HepG2 (cell line): ENCODE data around the gene ITSN2. TPM values are rescaled to one million over a fixed set of nuclear protein-coding genes. Genes with fewer than 3 reads are reported as not detected.

Experiments
- FOXA3 ChIP-seq: IDR thresholded peaks from 2 replicates; pipeline ENCODE4 v1.6.1; 2016; ENCODE audit warnings: missing genetic modification reagents, missing compliant biosample characterization
- HMG20B ChIP-seq: conservative IDR thresholded peaks from 2 replicates; pipeline ENCODE4 v1.6.1; 2016; ENCODE audit warnings: missing genetic modification reagents, missing compliant biosample characterization
- HOXA3 ChIP-seq: sonication (generic); formaldehyde crosslinking; IDR thresholded peaks from 2 replicates; pipeline ENCODE4 v1.5.0; 2020; ENCODE audit warnings: missing genetic modification reagents
- NPAS2 ChIP-seq: sonication (generic); formaldehyde crosslinking; IDR thresholded peaks from 2 replicates; pipeline ENCODE4 v1.8.0; 2022; ENCODE audit warnings: mild to moderate bottlenecking, missing genetic modification reagents, borderline replicate concordance
- RAD51 ChIP-seq: fragments of 450-650 bp; IDR thresholded peaks from 2 replicates; pipeline ENCODE4 v1.6.1; 2016; ENCODE audit warnings: borderline replicate concordance
- SSRP1 ChIP-seq: IDR thresholded peaks from 2 replicates; pipeline ENCODE4 v1.6.1; 2016; ENCODE audit warnings: control low read depth
- ZC3H13 ChIP-seq: sonication (generic); formaldehyde crosslinking; IDR thresholded peaks from 2 replicates; pipeline ENCODE4 v1.8.1; 2023; ENCODE audit warnings: mild to moderate bottlenecking, missing genetic modification reagents, moderate library complexity
- ZNF282 ChIP-seq: fragments of 450-650 bp; IDR thresholded peaks from 2 replicates; pipeline ENCODE4 v1.6.1; 2018; ENCODE audit not compliant: partially characterized antibody
- ZNF30 ChIP-seq: sonication (generic); formaldehyde crosslinking; IDR thresholded peaks from 2 replicates; pipeline ENCODE4 v1.5.0; 2020; ENCODE audit warnings: mild to moderate bottlenecking, missing genetic modification reagents
- ZNF720 ChIP-seq: sonication (generic); formaldehyde crosslinking; IDR thresholded peaks from 2 replicates; pipeline ENCODE4 v1.4.0; 2020; ENCODE audit warnings: missing genetic modification reagents
- ZNF878 ChIP-seq: sonication (generic); formaldehyde crosslinking; IDR thresholded peaks from 2 replicates; pipeline ENCODE4 v1.8.1; 2023; ENCODE audit warnings: mild to moderate bottlenecking, missing genetic modification reagents, moderate library complexity
- polyA plus RNA-seq, 8 experiments: library from polyadenylated mRNA; depleted of rRNA in 3 of 8; stranded (reverse) in 7 of 8; unstranded in 1 of 8; fragments of >200 nt; fragmentation: Illumina TruSeq in 4 of 8; extraction: Trizol in 4 of 8; gene quantifications; 2 replicates each; pipeline versions ENCODE4 v1.2.1 to v1.2.3, GENCODE V29; 2011 to 2016; ENCODE audit warnings: low read depth in 4 of 8, missing spikeins in 1 of 8, mixed read lengths in 1 of 8; ENCODE audit not compliant: insufficient read depth in 1 of 8
- total RNA-seq, 5 experiments: library from RNA; depleted of rRNA; stranded (reverse); fragments of >200 nt; fragmentation: Illumina TruSeq; extraction: Trizol; gene quantifications; 2 replicates each; pipeline ENCODE4 v1.2.3, GENCODE V29; 2016; ENCODE audit warnings: low read depth in 1 of 5
- TF ChIP-seq, protein P1 (sequence below): sonication (generic); formaldehyde crosslinking; IDR thresholded peaks from 2 replicates; pipeline ENCODE4 v1.4.0; 2020; ENCODE audit warnings: missing genetic modification reagents, borderline replicate concordance
- TF ChIP-seq, protein P2 (sequence below): sonication (generic); formaldehyde crosslinking; IDR thresholded peaks from 2 replicates; pipeline ENCODE4 v1.4.0; 2020; ENCODE audit warnings: missing genetic modification reagents
- TF ChIP-seq, protein P3 (sequence below): sonication (generic); formaldehyde crosslinking; IDR thresholded peaks from 2 replicates; pipeline ENCODE4 v1.5.0; 2020; ENCODE audit warnings: missing genetic modification reagents
- TF ChIP-seq, protein P4 (sequence below): sonication (generic); formaldehyde crosslinking; IDR thresholded peaks from 2 replicates; pipeline ENCODE4 v1.5.1; 2020; ENCODE audit warnings: mild to moderate bottlenecking, missing genetic modification reagents

The ITSN2 gene
- total and polyA plus RNA-seq, 2 of the 13 experiments (the other 11 are each of a cell fraction or from before 2014, with no cell fraction given), result 26.0 to 26.6 TPM

DNA sequence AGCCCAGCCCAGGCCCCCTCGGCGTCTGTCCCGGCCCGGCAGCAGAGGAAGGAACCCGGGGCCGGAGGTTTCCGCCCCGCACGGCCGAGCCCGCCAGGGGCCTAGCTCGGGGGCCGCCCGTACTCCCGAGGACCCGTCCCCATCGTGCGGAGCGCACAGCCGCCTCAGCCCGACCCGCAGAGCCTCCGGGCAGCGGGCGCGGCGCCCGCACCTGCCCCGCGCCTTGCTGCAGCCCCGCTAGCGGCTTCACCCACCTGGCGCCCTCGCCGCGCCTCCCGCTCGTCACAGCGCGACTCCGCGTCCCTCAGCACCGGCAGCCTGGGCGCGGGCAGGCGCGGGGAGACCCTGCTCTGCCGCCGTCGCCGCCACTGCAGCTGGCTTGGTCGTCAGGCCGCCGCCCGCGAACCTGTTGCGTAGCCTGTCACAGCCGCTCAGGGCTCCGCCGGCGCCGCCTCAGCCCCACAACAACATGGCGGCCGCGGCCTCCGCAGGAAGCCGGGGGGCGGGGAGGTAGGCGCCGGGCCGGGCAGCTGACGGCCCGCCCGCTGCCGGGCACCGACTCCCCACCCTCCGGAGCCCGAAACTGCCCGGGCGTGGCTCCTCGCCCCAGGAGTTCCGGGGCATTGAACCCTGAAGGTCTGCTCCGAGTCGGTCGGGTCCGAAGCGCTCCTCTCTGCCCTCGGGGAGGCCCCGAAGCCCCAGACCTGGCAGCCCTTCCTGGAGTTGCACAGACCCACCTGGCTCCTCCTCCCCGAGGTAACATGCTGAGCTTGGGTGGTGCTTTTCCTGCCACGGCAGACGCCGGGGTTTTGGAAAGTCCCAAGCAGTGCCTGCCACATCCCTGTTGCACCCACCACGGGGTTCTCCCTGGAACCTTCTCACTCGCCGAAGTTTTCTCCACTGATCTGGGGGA is at the start of gene ITSN2 (continued):
- TF ChIP-seq, protein P1, sequence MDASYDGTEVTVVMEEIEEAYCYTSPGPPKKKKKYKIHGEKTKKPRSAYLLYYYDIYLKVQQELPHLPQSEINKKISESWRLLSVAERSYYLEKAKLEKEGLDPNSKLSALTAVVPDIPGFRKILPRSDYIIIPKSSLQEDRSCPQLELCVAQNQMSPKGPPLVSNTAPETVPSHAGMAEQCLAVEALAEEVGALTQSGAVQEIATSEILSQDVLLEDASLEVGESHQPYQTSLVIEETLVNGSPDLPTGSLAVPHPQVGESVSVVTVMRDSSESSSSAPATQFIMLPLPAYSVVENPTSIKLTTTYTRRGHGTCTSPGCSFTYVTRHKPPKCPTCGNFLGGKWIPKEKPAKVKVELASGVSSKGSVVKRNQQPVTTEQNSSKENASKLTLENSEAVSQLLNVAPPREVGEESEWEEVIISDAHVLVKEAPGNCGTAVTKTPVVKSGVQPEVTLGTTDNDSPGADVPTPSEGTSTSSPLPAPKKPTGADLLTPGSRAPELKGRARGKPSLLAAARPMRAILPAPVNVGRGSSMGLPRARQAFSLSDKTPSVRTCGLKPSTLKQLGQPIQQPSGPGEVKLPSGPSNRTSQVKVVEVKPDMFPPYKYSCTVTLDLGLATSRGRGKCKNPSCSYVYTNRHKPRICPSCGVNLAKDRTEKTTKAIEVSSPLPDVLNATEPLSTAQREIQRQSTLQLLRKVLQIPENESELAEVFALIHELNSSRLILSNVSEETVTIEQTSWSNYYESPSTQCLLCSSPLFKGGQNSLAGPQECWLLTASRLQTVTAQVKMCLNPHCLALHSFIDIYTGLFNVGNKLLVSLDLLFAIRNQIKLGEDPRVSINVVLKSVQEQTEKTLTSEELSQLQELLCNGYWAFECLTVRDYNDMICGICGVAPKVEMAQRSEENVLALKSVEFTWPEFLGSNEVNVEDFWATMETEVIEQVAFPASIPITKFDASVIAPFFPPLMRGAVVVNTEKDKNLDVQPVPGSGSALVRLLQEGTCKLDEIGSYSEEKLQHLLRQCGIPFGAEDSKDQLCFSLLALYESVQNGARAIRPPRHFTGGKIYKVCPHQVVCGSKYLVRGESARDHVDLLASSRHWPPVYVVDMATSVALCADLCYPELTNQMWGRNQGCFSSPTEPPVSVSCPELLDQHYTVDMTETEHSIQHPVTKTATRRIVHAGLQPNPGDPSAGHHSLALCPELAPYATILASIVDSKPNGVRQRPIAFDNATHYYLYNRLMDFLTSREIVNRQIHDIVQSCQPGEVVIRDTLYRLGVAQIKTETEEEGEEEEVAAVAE (CRISPR knock-in tag), result no peak
- no peak for TF ChIP-seq SSRP1 (CRISPR knock-in tag)
- TF ChIP-seq, protein P2, sequence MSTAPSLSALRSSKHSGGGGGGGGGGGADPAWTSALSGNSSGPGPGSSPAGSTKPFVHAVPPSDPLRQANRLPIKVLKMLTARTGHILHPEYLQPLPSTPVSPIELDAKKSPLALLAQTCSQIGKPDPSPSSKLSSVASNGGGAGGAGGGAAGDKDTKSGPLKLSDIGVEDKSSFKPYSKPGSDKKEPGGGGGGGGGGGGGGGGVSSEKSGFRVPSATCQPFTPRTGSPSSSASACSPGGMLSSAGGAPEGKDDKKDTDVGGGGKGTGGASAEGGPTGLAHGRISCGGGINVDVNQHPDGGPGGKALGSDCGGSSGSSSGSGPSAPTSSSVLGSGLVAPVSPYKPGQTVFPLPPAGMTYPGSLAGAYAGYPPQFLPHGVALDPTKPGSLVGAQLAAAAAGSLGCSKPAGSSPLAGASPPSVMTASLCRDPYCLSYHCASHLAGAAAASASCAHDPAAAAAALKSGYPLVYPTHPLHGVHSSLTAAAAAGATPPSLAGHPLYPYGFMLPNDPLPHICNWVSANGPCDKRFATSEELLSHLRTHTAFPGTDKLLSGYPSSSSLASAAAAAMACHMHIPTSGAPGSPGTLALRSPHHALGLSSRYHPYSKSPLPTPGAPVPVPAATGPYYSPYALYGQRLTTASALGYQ (CRISPR knock-in tag), result no peak
- TF ChIP-seq ZNF720 (CRISPR knock-in tag), result no peak
- TF ChIP-seq NPAS2 (CRISPR knock-in tag), result peak; percentile 34; the same call in 1 of the 2 replicates
- no peak for TF ChIP-seq HMG20B (CRISPR knock-in tag)
- no peak for TF ChIP-seq ZNF30 (CRISPR knock-in tag)
- no peak for TF ChIP-seq ZNF282
- no peak for TF ChIP-seq RAD51
- peak; percentile 98 for TF ChIP-seq HOXA3 (CRISPR knock-in tag)
- TF ChIP-seq, protein P3, sequence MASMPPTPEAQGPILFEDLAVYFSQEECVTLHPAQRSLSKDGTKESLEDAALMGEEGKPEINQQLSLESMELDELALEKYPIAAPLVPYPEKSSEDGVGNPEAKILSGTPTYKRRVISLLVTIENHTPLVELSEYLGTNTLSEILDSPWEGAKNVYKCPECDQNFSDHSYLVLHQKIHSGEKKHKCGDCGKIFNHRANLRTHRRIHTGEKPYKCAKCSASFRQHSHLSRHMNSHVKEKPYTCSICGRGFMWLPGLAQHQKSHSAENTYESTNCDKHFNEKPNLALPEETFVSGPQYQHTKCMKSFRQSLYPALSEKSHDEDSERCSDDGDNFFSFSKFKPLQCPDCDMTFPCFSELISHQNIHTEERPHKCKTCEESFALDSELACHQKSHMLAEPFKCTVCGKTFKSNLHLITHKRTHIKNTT (CRISPR knock-in tag), result no peak
- peak; percentile 38; the same call in 1 of the 2 replicates for TF ChIP-seq FOXA3
- TF ChIP-seq, protein P4, sequence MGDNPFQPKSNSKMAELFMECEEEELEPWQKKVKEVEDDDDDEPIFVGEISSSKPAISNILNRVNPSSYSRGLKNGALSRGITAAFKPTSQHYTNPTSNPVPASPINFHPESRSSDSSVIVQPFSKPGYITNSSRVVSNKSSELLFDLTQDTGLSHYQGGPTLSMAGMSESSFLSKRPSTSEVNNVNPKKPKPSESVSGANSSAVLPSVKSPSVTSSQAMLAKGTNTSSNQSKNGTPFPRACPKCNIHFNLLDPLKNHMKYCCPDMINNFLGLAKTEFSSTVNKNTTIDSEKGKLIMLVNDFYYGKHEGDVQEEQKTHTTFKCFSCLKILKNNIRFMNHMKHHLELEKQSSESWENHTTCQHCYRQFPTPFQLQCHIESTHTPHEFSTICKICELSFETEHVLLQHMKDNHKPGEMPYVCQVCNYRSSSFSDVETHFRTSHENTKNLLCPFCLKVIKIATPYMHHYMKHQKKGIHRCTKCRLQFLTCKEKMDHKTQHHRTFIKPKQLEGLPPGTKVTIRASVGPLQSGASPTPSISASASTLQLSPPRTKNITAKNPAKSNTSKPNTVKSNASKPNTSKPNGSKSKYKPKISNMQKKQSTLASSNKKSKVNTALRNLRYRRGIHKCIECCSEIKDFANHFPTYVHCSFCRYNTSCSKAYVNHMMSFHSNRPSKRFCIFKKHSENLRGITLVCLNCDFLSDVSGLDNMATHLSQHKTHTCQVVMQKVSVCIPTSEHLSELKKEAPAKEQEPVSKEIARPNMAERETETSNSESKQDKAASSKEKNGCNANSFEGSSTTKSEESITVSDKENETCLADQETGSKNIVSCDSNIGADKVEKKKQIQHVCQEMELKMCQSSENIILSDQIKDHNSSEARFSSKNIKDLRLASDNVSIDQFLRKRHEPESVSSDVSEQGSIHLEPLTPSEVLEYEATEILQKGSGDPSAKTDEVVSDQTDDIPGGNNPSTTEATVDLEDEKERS, result 0 out of 2 replicates have a peak, but pooled peaks have one; percentile 2
- peak; percentile 82; the same call in 1 of the 2 replicates for TF ChIP-seq ZC3H13 (CRISPR knock-in tag)
- no peak for TF ChIP-seq ZNF878 (CRISPR knock-in tag)
